K562 (cell line): ENCODE results near the gene SLC16A12.

ENCODE experiments used
- CHD2 ChIP-seq: IDR thresholded peaks from 2 replicates; pipeline ENCODE4 v1.6.1; 2011; ENCODE audit warnings: low read depth, low read length
- MYBL2 ChIP-seq, 2 experiments: fragments of 450-650 bp in 1 of 2; sonication (generic) in 1 of 2; formaldehyde crosslinking in 1 of 2; IDR thresholded peaks; 2 replicates each; pipeline versions ENCODE4 v1.6.1 to v1.8.1; 2017 to 2022; ENCODE audit warnings: borderline replicate concordance in 1 of 2, inconsistent platforms in 1 of 2, low read depth in 1 of 2, mild to moderate bottlenecking in 1 of 2, missing genetic modification reagents in 1 of 2, moderate library complexity in 1 of 2
- SRSF3 ChIP-seq: fragments of 200-400 bp; formaldehyde crosslinking; IDR thresholded peaks from 2 replicates; pipeline ENCODE4 v1.6.1; 2016; ENCODE audit warnings: mild to moderate bottlenecking, low read length, moderate library complexity; ENCODE audit not compliant: insufficient read depth
- STAG1 ChIP-seq: sonication (generic); formaldehyde crosslinking; IDR thresholded peaks from 2 replicates; pipeline ENCODE4 v1.5.0; 2020; ENCODE audit warnings: missing genetic modification reagents, borderline replicate concordance
- WHSC1 ChIP-seq: IDR thresholded peaks from one replicate; pipeline ENCODE4 v1.6.1; 2012; ENCODE audit warnings: low read length, control low read depth, inconsistent platforms

GRCh38 chr10:89469517-89469916, 65.9 kb downstream of the SLC16A12 start:
- TF ChIP-seq MYBL2 (IDR thresholded peaks at IDR 0.05; ENCODE audit: low read depth): no peak
- TF ChIP-seq MYBL2 (CRISPR knock-in tag; IDR thresholded peaks at IDR 0.05; ENCODE audit: borderline replicate concordance): no peak
- TF ChIP-seq SRSF3: no peak
- no peak for TF ChIP-seq CHD2
- TF ChIP-seq STAG1: no peak
- no peak for TF ChIP-seq WHSC1
